ENCODE results near the gene CACNB1. TPM values are rescaled to one million over a fixed set of nuclear protein-coding genes. Genes with fewer than 3 reads are reported as not detected.
A peak's percentile ranks its signal among the peaks of the same experiment; 100 is the strongest.

Gene CACNB1
- total and polyA plus RNA-seq, 10 of the 15 experiments (the other 5 are each of a cell fraction or from before 2014, with no cell fraction given), result 0.06 to 15.6 (median 6.3) TPM

GRCh38 chr17:39174920-39175694, 22.4 kb downstream of the CACNB1 start (continued):
- TF ChIP-seq CEBPZ (IDR thresholded peaks at IDR 0.05; ENCODE audit: low read depth, low read length) (no peak), NFIC (IDR thresholded peaks at IDR 0.05; ENCODE audit: low read depth, low read length) (no peak), RUNX3 (IDR thresholded peaks at IDR 0.05; ENCODE audit: low read length) (0 out of 2 replicates have a peak, but pooled peaks have one; percentile 18), ZBTB33 (IDR thresholded peaks at IDR 0.05) (no peak), CEBPB (IDR thresholded peaks at IDR 0.05; ENCODE audit: borderline replicate concordance in 1 of 2, low read depth in 2 of 2, low read length in 2 of 2) (no peak), ZBTB40 (IDR thresholded peaks at IDR 0.05; ENCODE audit: borderline replicate concordance) (no peak), NR2C2 (IDR thresholded peaks at IDR 0.05; ENCODE audit: borderline replicate concordance, control insufficient read depth, insufficient read length, low read depth) (no peak), SPI1 (IDR thresholded peaks at IDR 0.05; ENCODE audit: borderline replicate concordance, insufficient read depth, low read depth, low read length) (0 out of 2 replicates have a peak, but pooled peaks have one; percentile 1), IRF4 (IDR thresholded peaks at IDR 0.05; ENCODE audit: low read depth, low read length) (no peak), SRF (IDR thresholded peaks at IDR 0.05; ENCODE audit: low read depth in 2 of 2, low read length in 2 of 2) (no peak), KDM1A (IDR thresholded peaks at IDR 0.05; ENCODE audit: borderline replicate concordance) (no peak), HDAC2 (IDR thresholded peaks at IDR 0.05) (no peak), TCF12 (IDR thresholded peaks at IDR 0.05; ENCODE audit: low read depth, low read length) (no peak), ATF3 (IDR thresholded peaks at IDR 0.05; ENCODE audit: borderline replicate concordance, extremely low read depth, low read depth, low read length) (no peak), FOXM1 (IDR thresholded peaks at IDR 0.05; ENCODE audit: low read depth, low read length) (0 out of 2 replicates have a peak, but pooled peaks have one; percentile 33), DPF2 (IDR thresholded peaks at IDR 0.05) (no peak)
